Activated CD4-positive, alpha-beta memory T cell treated with anti-CD3 and anti-CD28 coated beads for 36 hours (primary cell): ENCODE measurements around the gene CACNA1D. TPM values are rescaled to one million over a fixed set of nuclear protein-coding genes. Genes with fewer than 3 reads are reported as not detected.
"Not testable (repeated sequence)": the region's sequence is repeated elsewhere in the genome, so short reads cannot be mapped to it uniquely, and the experiment has no call there.

Experiments used
- CTCF ChIA-PET: fragments of 350-600 bp; sonication (Branson Sonifier 250); formaldehyde crosslinking; loops from one replicate; lab custom pipeline; 2021; ENCODE audit warnings: antibody characterized with exemption, inconsistent platforms; lab: Charles Lee
- POLR2A ChIA-PET: fragments of 350-600 bp; sonication (Branson Sonifier 250); formaldehyde crosslinking; loops from one replicate; lab custom pipeline; 2021; ENCODE audit warnings: antibody characterized with exemption; lab: Charles Lee
- DNase-seq: peaks from one replicate; pipeline ENCODE4 v3.0.0-alpha.2; 2020
- H3K27ac Mint-ChIP-seq: one replicate; pipeline ENCODE4 v1.8.0; 2021; ENCODE audit warnings: mixed read lengths
- H3K27me3 Mint-ChIP-seq: one replicate; pipeline ENCODE4 v1.8.0; 2021; ENCODE audit warnings: mixed read lengths
- H3K36me3 Mint-ChIP-seq: one replicate; pipeline ENCODE4 v1.8.0; 2021; ENCODE audit warnings: mixed read lengths
- H3K4me1 Mint-ChIP-seq: one replicate; pipeline ENCODE4 v1.8.0; 2021; ENCODE audit warnings: low read depth, mixed read lengths
- H3K4me3 Mint-ChIP-seq: one replicate; pipeline ENCODE4 v1.8.0; 2021; ENCODE audit warnings: mild to moderate bottlenecking, mixed read lengths
- H3K9me3 Mint-ChIP-seq: one replicate; pipeline ENCODE4 v1.8.0; 2021; ENCODE audit warnings: mixed read lengths
- intact Hi-C: fragments of 100-400 bp; cut with micrococcal nuclease; formaldehyde crosslinking; loops from one replicate; pipeline ENCODE4 v1.15.1; 2023
- total RNA-seq, 2 experiments: library from RNA; stranded (reverse); gene quantifications; one replicate each; pipeline ENCODE4 v1.2.3, GENCODE V29; 2021

CACNA1D gene
- total RNA-seq, 2 experiments from 2014 or later = 0.24 to 0.53 TPM

DNA sequence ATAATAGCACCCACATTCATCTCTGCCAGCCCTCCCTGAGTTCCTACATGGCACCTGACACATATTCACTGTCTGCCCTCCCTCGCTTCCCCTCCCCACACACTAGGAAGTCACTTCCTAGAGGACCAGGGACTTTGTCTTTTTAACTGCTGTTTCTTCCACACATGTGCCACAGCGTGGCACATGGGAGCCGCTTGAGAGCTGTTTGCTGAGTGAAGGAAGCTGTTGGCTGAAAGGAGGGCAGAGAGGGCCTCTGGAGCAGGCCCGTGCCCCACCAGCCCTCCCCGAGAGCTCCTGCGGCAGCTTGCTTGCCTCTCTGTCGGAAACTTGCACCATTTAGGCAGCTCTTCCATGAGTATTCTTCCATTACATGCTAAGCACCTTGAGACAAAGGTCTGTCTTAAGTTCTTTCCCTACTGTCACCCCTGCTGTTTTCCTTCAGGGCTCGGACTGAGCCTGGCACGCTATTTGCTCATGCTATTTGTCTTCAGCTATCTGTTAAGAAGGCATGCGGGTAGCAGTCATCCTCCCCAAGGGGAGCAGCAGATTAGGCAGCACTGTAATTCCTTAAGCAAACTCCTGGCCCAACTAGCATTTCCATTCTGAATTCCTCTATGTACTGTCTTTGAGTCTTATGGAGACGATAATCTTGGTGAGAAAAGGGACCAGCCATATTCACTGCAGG lies 72.2 kb downstream of the CACNA1D start:
- H3K27ac Mint-ChIP-seq = no peak overlapping the region
- ChIA-PET CTCF (no interaction called here), POLR2A (no interaction called here)
- H3K4me1 Mint-ChIP-seq = no peaks in the 10 kb centered on the region
- intact Hi-C loops = no loop called here
- no peaks in the 10 kb centered on the region for H3K36me3 Mint-ChIP-seq
- no peaks in the 10 kb centered on the region for H3K9me3 Mint-ChIP-seq
- no peak overlapping the region for H3K4me3 Mint-ChIP-seq
- DNase-seq = no peak
- peaks cover 4% of the 10 kb centered on the region for H3K27me3 Mint-ChIP-seq

DNA sequence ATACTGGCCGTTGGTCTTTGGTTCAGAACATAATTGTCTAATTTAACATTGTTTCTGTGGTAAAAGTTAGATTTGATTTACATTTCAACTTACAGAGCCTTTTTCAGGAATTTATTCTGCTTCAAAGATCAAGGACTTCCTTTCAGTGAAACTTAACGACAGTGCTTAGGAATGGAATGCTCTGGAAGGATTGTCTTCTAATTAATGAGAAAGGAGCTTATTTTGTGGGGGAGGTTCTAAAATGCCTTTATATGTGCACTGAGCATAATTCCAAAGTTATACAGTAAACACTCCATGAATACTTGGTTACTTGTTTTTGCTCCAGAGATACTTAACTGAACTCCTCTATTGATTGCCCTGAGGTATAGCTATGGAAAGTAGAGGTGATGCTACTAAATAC lies 75.7 kb downstream of the CACNA1D start:
- H3K27ac Mint-ChIP-seq = no peak overlapping the region
- H3K4me1 Mint-ChIP-seq = no peaks in the 10 kb centered on the region
- H3K4me3 Mint-ChIP-seq = no peak overlapping the region
- ChIA-PET POLR2A (no interaction called here), CTCF (no interaction called here)
- intact Hi-C loops = no loop called here
- H3K27me3 Mint-ChIP-seq = peaks cover 5% of the 10 kb centered on the region
- no peaks in the 10 kb centered on the region for H3K36me3 Mint-ChIP-seq
- no peak for DNase-seq
- no peaks in the 10 kb centered on the region for H3K9me3 Mint-ChIP-seq

DNA sequence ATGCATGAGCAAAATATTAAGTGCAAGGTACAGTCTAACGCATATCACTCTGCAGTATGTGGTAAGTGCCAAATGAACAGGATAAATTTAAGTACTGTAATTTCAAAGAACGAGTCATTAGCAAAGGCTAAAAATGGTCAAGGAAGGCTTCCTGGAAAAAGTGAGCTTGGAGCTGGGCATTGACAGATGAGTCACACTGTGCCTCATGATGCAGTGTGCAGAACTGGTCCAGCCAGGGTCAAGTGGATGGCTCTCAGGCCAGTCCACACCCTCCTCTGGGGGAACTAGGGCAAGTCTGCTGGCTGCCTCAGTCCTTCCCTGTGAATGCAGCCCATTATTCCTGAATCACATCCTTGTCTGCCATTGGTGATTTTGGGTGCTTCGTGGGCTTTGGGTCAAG lies 76.3 kb downstream of the CACNA1D start:
- intact Hi-C loops = no loop called here
- Mint-ChIP-seq H3K36me3 (no peaks in the 10 kb centered on the region), H3K9me3 (no peaks in the 10 kb centered on the region), H3K27ac (no peak overlapping the region), H3K4me1 (no peaks in the 10 kb centered on the region), H3K27me3 (peaks cover 8% of the 10 kb centered on the region), H3K4me3 (no peak overlapping the region)
- CTCF ChIA-PET = no interaction called here
- no peak for DNase-seq
- POLR2A ChIA-PET = no interaction called here

DNA sequence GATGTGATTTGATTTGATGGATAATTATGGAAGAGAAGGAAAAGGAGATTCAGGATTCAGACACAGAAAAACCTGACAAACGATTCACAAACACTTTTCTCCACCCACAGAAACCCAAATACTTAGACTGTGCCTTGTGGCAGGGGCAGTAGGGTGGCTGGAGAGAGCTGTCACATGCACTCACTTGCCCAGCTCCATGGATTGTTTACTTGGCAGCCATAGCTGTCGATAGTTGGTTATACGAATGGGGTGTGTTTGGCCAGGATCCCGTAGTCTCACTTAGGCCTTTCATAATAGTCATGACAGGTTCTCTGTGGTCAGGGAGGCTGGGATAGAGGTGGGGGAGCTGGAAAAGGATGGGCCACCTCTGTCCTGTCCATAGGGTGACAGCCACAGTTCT lies 76.9 kb downstream of the CACNA1D start:
- Mint-ChIP-seq H3K27ac (no peak overlapping the region), H3K27me3 (peaks cover 8% of the 10 kb centered on the region), H3K9me3 (no peaks in the 10 kb centered on the region), H3K4me1 (no peaks in the 10 kb centered on the region), H3K36me3 (no peaks in the 10 kb centered on the region), H3K4me3 (no peak overlapping the region)
- intact Hi-C loops = no loop called here
- ChIA-PET POLR2A (no interaction called here), CTCF (no interaction called here)
- DNase-seq = no peak

DNA sequence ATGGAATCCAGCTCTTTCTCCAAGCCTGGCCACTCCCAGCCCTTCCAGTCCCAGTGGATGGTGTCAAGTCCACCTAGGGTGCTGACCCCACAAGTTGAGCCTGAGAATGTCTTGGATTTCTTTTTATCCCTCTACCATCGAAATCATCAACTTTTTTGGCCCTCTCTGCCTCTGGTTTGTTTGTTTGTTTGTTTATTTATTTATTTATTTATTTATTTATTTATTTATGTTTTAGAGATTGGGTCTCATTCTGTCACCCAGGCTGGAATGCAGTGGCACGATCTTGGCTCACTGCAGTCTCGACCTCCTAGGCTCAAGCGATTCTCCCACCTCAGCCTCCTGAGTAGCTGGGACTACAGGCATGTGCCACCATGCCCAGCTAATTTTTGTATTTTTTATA lies 77.8 kb downstream of the CACNA1D start:
- H3K4me3 Mint-ChIP-seq, H3K27me3 Mint-ChIP-seq, intact Hi-C loops, H3K27ac Mint-ChIP-seq, H3K4me1 Mint-ChIP-seq, POLR2A ChIA-PET, H3K36me3 Mint-ChIP-seq, H3K9me3 Mint-ChIP-seq, CTCF ChIA-PET, DNase-seq: not testable (repeated sequence)

DNA sequence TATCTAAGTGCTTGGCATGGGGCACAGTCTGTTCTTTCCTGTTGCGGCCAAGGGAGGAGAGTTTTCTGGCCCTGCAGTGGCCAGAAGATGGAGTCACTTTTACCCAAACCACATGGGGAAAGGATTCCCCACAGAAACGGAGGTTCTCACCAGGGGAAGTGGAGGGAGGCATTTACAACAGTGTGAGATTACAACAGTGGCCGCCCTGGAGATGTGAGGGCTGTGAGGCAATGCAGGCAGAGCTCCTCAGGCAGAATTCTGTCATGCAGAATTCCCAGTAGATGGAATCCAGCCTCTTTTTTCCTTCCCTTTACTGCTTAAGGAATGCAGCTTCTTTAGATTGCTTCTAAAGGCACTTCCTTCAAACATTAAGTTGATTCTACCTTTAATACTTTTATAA lies 83.1 kb downstream of the CACNA1D start:
- CTCF ChIA-PET = interaction anchor here (0.7 kb wide), 1 partner anchor 172 kb away, joined by 3 read pairs; no protein-coding TSS in a partner anchor
- no peaks in the 10 kb centered on the region for H3K9me3 Mint-ChIP-seq

DNA sequence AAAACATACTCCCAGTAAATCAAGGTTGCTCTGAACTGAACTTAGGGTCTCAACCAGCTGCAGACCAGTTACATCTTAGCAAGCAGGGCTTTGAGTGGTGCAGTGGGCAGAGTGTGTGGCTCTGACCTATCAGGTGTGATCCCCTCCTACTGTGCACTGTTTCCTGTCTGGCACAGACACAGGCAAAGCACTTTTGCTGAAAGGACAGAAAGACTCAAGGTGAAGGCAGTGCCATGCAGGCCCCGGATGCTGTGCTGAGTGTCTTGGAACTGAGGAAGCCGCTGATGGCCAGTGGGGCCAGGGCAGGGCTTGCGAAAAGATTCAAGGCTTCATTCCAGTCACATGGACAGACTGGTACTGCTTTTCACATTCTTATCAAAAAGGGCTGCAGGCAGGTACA lies 85.2 kb downstream of the CACNA1D start:
- intact Hi-C loops = no loop called here

More for the DNA sequence above, 83.1 kb downstream of the CACNA1D start:
- Mint-ChIP-seq H3K27me3 (peaks cover 8% of the 10 kb centered on the region), H3K36me3 (no peaks in the 10 kb centered on the region), H3K4me1 (peaks cover 2% of the 10 kb centered on the region), H3K27ac (no peak overlapping the region), H3K4me3 (no peak overlapping the region)
- POLR2A ChIA-PET = no interaction called here
- intact Hi-C loops = no loop called here
- DNase-seq = no peak

DNA sequence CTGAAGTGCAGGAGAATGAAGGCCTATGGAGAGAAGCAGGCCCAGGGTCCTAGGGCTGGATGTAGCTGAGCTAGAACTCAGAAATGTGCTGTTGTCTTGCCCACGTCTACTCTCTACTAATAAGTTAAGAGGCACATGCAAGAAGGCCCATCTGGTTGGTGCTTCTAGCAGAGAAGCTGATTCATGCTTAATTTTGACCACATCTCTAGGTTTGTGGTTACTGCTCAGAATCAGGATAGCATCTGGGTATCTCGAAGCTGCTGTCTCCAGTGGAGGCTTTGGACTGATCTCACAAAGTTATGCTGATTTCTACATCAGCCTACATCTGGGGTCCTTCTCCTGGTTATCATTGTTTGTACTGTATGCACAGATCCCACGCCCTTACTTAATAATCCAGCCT lies 87.3 kb downstream of the CACNA1D start:
- intact Hi-C loops = no loop called here
- Mint-ChIP-seq H3K4me1 (peaks cover 2% of the 10 kb centered on the region), H3K4me3 (no peak overlapping the region), H3K27me3 (peaks cover 1% of the 10 kb centered on the region), H3K36me3 (no peaks in the 10 kb centered on the region), H3K27ac (no peak overlapping the region), H3K9me3 (no peaks in the 10 kb centered on the region)
- CTCF ChIA-PET = no interaction called here
- POLR2A ChIA-PET = no interaction called here
- DNase-seq = no peak

More for the DNA sequence above, 85.2 kb downstream of the CACNA1D start:
- Mint-ChIP-seq H3K9me3 (no peaks in the 10 kb centered on the region), H3K4me1 (peaks cover 2% of the 10 kb centered on the region), H3K27me3 (peaks cover 8% of the 10 kb centered on the region), H3K4me3 (no peak overlapping the region), H3K36me3 (no peaks in the 10 kb centered on the region), H3K27ac (no peak overlapping the region)
- POLR2A ChIA-PET = no interaction called here
- no peak for DNase-seq
- CTCF ChIA-PET = no interaction called here

DNA sequence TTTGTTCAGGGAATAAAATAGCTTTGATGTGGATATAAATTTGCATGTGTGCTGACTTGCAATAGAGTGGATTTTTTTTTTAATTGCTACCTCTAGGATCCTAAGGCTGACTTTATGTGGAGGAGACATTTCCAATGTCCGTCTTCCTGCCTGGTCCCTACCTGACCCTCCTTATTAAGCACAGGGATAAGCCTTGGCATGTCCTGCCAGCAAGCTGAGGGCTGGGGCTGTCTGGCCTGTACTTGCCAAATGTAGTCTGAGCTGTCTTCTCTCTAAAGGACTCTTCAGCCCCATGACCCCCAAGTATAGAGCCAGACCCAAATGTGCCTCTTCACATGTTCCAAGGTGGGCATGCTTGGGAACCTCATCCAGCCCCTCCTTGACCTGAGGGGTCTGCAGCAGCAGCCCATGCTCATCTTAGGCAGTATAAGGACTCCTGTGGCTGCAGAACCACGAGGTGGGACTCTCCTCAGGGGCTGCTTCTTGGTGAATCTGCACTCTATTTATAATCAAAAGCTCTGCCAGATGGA lies 88.8 kb downstream of the CACNA1D start:
- Mint-ChIP-seq H3K9me3 (no peaks in the 10 kb centered on the region), H3K4me1 (peaks cover 2% of the 10 kb centered on the region), H3K4me3 (no peak overlapping the region), H3K27ac (no peak overlapping the region), H3K27me3 (no peaks in the 10 kb centered on the region), H3K36me3 (no peaks in the 10 kb centered on the region)
- intact Hi-C loops = no loop called here
- no peak for DNase-seq
- POLR2A ChIA-PET = no interaction called here
- CTCF ChIA-PET = no interaction called here

DNA sequence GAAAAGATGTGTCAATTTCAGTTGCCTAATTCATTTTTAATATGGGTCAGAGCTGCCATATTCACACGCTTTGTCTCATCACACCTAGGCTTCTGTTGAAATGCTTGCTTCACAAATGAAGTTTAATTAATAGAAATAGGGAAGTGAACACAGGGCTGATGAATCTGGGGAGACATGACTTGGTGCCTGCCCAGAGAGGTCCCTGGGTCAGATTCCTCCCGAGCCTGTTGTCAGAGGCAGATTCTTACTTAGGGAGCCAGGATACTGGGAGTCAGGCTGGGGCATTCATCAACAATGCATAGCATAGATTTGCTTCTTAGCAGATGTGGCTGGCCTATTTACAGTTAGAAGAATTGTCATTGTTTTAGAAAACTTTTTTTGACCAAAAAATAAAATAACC lies 90.6 kb downstream of the CACNA1D start:
- Mint-ChIP-seq H3K4me1 (peaks cover 2% of the 10 kb centered on the region), H3K9me3 (no peaks in the 10 kb centered on the region), H3K27ac (no peak overlapping the region), H3K4me3 (no peak overlapping the region), H3K27me3 (no peaks in the 10 kb centered on the region), H3K36me3 (no peaks in the 10 kb centered on the region)
- ChIA-PET POLR2A (no interaction called here), CTCF (no interaction called here)
- no peak for DNase-seq
- intact Hi-C loops = no loop called here

DNA sequence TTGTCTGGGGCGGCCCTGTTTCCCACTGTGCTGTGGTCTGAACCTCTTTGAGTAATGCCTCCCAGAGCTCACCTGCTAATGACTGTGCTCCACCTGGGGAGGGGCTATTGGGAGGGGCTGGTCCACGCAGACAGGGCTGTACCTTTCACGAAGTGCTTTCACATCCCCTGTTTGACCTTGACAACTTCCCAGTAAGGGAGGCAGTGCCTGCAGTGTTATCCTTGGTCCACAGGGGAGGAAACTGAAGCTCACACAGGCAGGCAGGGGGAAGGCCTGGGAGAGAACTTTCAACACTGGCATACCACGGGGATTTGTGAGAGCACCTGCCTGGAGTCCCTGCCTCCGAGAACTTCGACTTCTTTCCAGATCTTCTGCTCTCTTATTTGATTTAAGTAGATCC lies 91.2 kb downstream of the CACNA1D start:
- DNase-seq = no peak
- POLR2A ChIA-PET = no interaction called here

DNA sequence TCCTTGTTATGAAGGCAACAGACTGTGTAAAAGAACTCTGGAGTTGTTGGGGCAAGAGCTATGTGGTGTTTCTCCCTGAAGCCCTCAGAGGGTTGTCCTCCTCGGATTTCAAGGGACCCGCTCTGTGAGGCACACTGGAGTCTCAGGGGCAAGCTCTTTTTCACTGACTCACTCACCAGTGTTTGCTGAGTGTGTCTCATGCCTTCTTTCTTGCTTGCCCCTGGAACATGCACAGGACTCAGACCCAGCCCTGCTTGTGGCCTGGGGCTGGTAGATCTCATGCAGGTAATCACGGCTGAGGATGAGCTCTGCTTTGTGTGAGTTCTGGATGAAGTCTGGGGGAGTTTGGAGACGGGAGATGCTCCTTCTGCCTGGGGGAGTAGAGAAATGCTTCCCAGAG lies 93.7 kb downstream of the CACNA1D start:
- Mint-ChIP-seq H3K4me1 (no peaks in the 10 kb centered on the region), H3K9me3 (no peaks in the 10 kb centered on the region), H3K36me3 (no peaks in the 10 kb centered on the region), H3K27me3 (no peaks in the 10 kb centered on the region), H3K27ac (no peak overlapping the region), H3K4me3 (no peak overlapping the region)
- CTCF ChIA-PET = no interaction called here
- no peak for DNase-seq
- intact Hi-C loops = no loop called here
- POLR2A ChIA-PET = no interaction called here

More for the DNA sequence above, 91.2 kb downstream of the CACNA1D start:
- no peaks in the 10 kb centered on the region for H3K9me3 Mint-ChIP-seq
- no peak overlapping the region for H3K4me3 Mint-ChIP-seq
- H3K4me1 Mint-ChIP-seq = peaks cover 2% of the 10 kb centered on the region
- CTCF ChIA-PET = no interaction called here
- H3K36me3 Mint-ChIP-seq = no peaks in the 10 kb centered on the region
- no peak overlapping the region for H3K27ac Mint-ChIP-seq
- intact Hi-C loops = no loop called here
- no peaks in the 10 kb centered on the region for H3K27me3 Mint-ChIP-seq

DNA sequence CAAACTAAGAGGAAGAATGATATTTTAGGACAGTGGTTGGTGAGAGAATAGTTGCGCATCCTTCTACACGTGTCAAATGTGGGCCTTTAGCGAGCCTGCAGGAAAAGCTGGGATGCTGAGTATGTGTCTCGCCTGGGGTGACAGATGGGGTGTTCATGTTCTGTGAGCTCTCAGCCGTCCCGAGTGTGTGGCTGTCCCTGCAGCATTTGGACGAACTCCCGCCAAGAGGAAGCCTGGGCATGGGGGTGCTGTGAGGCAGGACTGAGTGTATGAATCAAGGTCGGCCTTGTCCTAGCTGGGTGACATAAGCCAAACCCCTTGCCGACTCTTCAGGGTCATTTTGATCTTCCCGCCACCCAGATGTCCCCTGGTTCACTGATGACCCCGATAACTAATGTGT lies 94.8 kb downstream of the CACNA1D start:
- Mint-ChIP-seq H3K36me3 (no peaks in the 10 kb centered on the region), H3K4me1 (no peaks in the 10 kb centered on the region), H3K27me3 (peaks cover 1% of the 10 kb centered on the region), H3K4me3 (no peak overlapping the region), H3K27ac (no peak overlapping the region), H3K9me3 (no peaks in the 10 kb centered on the region)
- ChIA-PET CTCF (no interaction called here), POLR2A (no interaction called here)
- intact Hi-C loops = no loop called here
- no peak for DNase-seq
